ENCODE results near the gene OARD1. TPM values are rescaled to one million over a fixed set of nuclear protein-coding genes. Genes with fewer than 3 reads are reported as not detected.

OARD1 gene
- total and polyA plus RNA-seq, 4 donors = 22.2 to 27.0 (median 24.3) TPM

DNA sequence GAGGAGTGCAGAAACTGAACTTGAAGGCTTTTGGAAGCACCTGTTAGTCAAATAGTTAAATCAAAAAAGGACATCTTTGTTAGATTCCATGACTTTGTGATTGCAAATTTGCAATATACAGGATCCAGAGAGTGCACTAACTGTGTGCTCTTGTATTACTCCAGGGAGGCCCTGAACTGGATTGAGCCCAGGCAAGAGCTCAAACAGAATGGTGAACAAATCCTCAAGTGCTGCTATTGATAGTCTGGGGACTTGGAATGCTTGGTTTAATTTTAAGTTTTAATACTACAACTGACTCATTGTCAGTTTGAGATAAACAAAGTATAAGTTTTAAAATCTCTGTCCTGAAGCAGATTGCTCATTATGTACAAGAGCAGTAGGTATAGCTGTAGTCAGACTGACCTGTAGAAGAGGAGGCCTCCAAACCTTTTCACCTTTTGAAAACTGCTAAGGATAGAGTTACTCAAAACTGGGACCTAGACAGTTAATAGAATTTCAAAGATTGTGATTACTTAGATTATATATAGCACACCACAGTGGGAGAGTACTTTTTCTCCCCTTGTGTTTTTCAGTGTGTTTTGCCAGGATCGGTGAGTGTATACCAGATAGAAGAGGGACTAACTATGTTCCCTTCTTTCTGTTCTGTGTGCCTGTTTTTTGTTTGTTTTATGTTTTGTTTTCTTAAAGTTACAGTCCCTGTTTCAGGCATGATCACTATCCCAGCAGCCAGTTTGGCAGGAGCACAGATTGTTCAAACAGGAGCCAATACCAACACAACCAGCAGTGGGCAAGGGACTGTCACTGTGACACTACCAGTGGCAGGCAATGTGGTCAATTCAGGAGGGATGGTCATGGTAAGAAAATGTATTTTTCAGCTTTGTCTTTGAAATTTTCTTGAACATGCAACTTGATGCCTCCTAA is 18.9 kb upstream of the OARD1 start:
- H3K4me1 ChIP-seq (ENCODE audit: control insufficient read depth in 5 of 5, insufficient read depth in 5 of 5, low read length in 5 of 5) = peaks cover 0 to 2% (median 0%) of the 10 kb centered on the region in 5 donors
- no peak overlapping the region for H3K27ac ChIP-seq (ENCODE audit: low read depth in 1 of 2, low read length in 1 of 2)
- no peaks in the 10 kb centered on the region for H3K9me3 ChIP-seq (ENCODE audit: control insufficient read depth in 4 of 4, insufficient read depth in 3 of 4, low read length in 3 of 4)
- ATAC-seq (ENCODE audit: insufficient read depth, low FRiP score) (no peak), DNase-seq (no peak)
- TF ChIP-seq, protein P1, sequence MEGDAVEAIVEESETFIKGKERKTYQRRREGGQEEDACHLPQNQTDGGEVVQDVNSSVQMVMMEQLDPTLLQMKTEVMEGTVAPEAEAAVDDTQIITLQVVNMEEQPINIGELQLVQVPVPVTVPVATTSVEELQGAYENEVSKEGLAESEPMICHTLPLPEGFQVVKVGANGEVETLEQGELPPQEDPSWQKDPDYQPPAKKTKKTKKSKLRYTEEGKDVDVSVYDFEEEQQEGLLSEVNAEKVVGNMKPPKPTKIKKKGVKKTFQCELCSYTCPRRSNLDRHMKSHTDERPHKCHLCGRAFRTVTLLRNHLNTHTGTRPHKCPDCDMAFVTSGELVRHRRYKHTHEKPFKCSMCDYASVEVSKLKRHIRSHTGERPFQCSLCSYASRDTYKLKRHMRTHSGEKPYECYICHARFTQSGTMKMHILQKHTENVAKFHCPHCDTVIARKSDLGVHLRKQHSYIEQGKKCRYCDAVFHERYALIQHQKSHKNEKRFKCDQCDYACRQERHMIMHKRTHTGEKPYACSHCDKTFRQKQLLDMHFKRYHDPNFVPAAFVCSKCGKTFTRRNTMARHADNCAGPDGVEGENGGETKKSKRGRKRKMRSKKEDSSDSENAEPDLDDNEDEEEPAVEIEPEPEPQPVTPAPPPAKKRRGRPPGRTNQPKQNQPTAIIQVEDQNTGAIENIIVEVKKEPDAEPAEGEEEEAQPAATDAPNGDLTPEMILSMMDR (IDR thresholded peaks at IDR 0.05; ENCODE audit: control extremely low read depth, extremely low read depth) = no peak
- H3K36me3 ChIP-seq (ENCODE audit: control insufficient read depth in 4 of 4, insufficient read depth in 4 of 4, low read length in 4 of 4) = peaks cover 27 to 62% (median 36%) of the 10 kb centered on the region in 4 donors
- no peak overlapping the region for H3K9ac ChIP-seq (ENCODE audit: insufficient read depth in 1 of 2, low read length in 2 of 2)
- WGBS, 2 donors = 33 to 49% methylated on average over 1 of the region's 1 CpG
- no peak overlapping the region for H3K4me3 ChIP-seq
- H3K27me3 ChIP-seq (ENCODE audit: control insufficient read depth in 3 of 3, insufficient read depth in 3 of 3, low read length in 2 of 3) = no peaks in the 10 kb centered on the region

DNA sequence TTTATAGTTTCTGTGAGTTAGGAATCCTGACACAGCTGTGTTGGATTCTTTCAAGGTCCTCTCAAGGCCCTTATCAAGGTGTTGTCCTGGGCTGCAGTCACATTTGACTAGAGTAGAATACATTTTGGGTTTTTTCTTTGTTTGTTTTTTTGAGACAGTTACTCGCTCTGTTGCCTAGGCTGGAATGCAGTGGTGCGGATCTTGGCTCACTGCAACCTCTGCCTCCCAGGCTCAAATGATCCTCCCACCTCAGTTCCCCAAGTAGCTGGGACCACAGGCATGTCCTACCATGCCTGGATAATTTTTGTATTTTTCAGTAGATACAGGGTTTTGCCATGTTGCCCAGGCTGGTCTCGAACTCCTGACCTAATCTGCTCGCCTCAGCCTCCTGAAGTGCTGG is 16.3 kb upstream of the OARD1 start:
- ATAC-seq (ENCODE audit: insufficient read depth, low FRiP score) (no peak), DNase-seq (no peak)
- H3K27ac ChIP-seq (ENCODE audit: low read depth in 1 of 2, low read length in 1 of 2) = no peak overlapping the region
- WGBS, 2 donors = 96 to 98% methylated on average over 4 of the region's 4 CpGs
- no peaks in the 10 kb centered on the region for H3K9me3 ChIP-seq (ENCODE audit: control insufficient read depth in 4 of 4, insufficient read depth in 3 of 4, low read length in 3 of 4)
- TF ChIP-seq, protein P1 (IDR thresholded peaks at IDR 0.05; ENCODE audit: control extremely low read depth, extremely low read depth) = no peak
- no peak overlapping the region for H3K9ac ChIP-seq (ENCODE audit: insufficient read depth in 1 of 2, low read length in 2 of 2)
- H3K4me3 ChIP-seq = no peak overlapping the region
- no peaks in the 10 kb centered on the region for H3K27me3 ChIP-seq (ENCODE audit: control insufficient read depth in 3 of 3, insufficient read depth in 3 of 3, low read length in 2 of 3)
- peaks cover 0 to 2% (median 0%) of the 10 kb centered on the region in 5 donors for H3K4me1 ChIP-seq (ENCODE audit: control insufficient read depth in 5 of 5, insufficient read depth in 5 of 5, low read length in 5 of 5)
- H3K36me3 ChIP-seq (ENCODE audit: control insufficient read depth in 4 of 4, insufficient read depth in 4 of 4, low read length in 4 of 4) = peaks cover 17 to 54% (median 33%) of the 10 kb centered on the region in 4 donors

DNA sequence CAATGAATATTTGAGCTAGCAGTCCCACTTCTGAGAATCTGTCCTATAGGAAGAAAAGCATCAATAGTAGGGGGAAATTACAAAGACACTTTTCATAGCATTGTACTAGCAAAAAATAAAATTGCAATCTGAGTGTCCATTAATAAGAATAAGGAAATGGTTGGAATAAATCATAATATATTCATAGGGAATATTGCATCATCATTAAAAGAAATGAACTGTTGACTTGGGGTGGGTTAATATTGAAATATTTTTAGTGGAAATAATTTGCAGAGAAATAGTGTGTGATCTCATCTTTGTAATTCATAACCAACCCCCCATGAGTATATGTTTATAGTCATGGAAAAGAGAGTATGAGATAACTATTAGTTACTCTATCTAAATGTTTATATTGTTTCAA is 13.0 kb upstream of the OARD1 start:
- H3K4me1 ChIP-seq (ENCODE audit: control insufficient read depth in 5 of 5, insufficient read depth in 5 of 5, low read length in 5 of 5) = peaks cover 0 to 3% (median 0%) of the 10 kb centered on the region in 5 donors
- no peak for ATAC-seq (ENCODE audit: insufficient read depth, low FRiP score)
- H3K9me3 ChIP-seq (ENCODE audit: control insufficient read depth in 4 of 4, insufficient read depth in 3 of 4, low read length in 3 of 4) = no peaks in the 10 kb centered on the region
- H3K9ac ChIP-seq (ENCODE audit: insufficient read depth in 1 of 2, low read length in 2 of 2) = no peak overlapping the region
- TF ChIP-seq, protein P1 (IDR thresholded peaks at IDR 0.05; ENCODE audit: control extremely low read depth, extremely low read depth) = no peak
- H3K4me3 ChIP-seq = no peak overlapping the region
- DNase-seq = no peak
- H3K27ac ChIP-seq (ENCODE audit: low read depth in 1 of 2, low read length in 1 of 2) = no peak overlapping the region
- peaks cover 13 to 35% (median 24%) of the 10 kb centered on the region in 4 donors for H3K36me3 ChIP-seq (ENCODE audit: control insufficient read depth in 4 of 4, insufficient read depth in 4 of 4, low read length in 4 of 4)
- no peaks in the 10 kb centered on the region for H3K27me3 ChIP-seq (ENCODE audit: control insufficient read depth in 3 of 3, insufficient read depth in 3 of 3, low read length in 2 of 3)
